PC-3 (cell line): ENCODE results near the gene PRPF19.

Experiments used
- EZH2 ChIP-seq: fragments of 300-600 bp; sonication (generic); IDR thresholded peaks from one replicate; pipeline ENCODE4 v1.6.1; 2017; ENCODE audit warnings: antibody characterized with exemption, mild to moderate bottlenecking, low read length; ENCODE audit not compliant: unreplicated experiment
- EZH2phosphoT487 ChIP-seq: fragments of 300-600 bp; sonication (generic); IDR thresholded peaks from 2 replicates; pipeline ENCODE4 v1.6.1; 2018; ENCODE audit warnings: mild to moderate bottlenecking, antibody characterized with exemption, low read length, borderline replicate concordance
- TF ChIP-seq, protein P1 (sequence below): fragments of 300-600 bp; sonication (generic); conservative IDR thresholded peaks from 2 replicates; pipeline ENCODE4 v1.5.1; 2017; ENCODE audit warnings: antibody characterized with exemption, low read depth, mild to moderate bottlenecking, low read length

DNA sequence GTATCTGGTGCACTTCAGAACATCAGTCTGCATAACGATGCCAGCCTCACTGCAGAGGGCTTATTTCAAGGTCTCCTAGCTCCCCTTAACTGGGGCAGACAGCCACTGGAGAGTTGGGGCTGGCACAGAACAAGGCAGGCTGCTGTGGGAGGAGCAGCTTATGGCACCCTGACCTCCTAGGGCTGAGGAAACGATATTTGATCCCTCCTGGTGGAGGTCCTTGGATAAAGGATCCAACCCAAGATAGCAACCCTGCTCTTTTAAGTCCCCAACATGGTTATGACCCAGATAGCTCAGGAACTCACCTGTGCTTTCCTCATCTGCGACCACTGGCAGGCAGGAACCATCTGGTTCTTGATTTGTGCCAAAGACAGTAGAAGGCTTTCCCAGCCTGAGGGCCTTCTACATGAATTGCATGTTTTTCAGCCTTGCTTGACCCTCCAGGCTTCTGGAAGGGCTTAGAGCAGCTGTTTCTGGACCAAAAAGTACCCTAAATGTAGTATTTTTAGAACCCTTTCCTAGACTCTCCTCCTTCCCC is 10.4 kb upstream of the PRPF19 start:
- TF ChIP-seq, protein P1, sequence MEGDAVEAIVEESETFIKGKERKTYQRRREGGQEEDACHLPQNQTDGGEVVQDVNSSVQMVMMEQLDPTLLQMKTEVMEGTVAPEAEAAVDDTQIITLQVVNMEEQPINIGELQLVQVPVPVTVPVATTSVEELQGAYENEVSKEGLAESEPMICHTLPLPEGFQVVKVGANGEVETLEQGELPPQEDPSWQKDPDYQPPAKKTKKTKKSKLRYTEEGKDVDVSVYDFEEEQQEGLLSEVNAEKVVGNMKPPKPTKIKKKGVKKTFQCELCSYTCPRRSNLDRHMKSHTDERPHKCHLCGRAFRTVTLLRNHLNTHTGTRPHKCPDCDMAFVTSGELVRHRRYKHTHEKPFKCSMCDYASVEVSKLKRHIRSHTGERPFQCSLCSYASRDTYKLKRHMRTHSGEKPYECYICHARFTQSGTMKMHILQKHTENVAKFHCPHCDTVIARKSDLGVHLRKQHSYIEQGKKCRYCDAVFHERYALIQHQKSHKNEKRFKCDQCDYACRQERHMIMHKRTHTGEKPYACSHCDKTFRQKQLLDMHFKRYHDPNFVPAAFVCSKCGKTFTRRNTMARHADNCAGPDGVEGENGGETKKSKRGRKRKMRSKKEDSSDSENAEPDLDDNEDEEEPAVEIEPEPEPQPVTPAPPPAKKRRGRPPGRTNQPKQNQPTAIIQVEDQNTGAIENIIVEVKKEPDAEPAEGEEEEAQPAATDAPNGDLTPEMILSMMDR: no peak
- TF ChIP-seq EZH2phosphoT487: no peak
- no peak for TF ChIP-seq EZH2
